SU-DHL-6 (cell line): ENCODE measurements around the gene POPDC2.

ENCODE experiments used
- H2AFZ ChIP-seq: fragments of 200-600 bp; sonication (generic); 2 replicates; pipeline ENCODE4 v1.6.1; 2014; ENCODE audit warnings: low read depth, mild to moderate bottlenecking, moderate library complexity, mixed read lengths, antibody characterized with exemption, low read length; ENCODE audit not compliant: severe bottlenecking
- H3F3A ChIP-seq: fragments of 200-600 bp; shearing (Covaris generic); 2 replicates; pipeline ENCODE4 v1.6.0; 2016; ENCODE audit warnings: antibody characterized with exemption, mild to moderate bottlenecking; ENCODE audit not compliant: insufficient read depth
- H3K27ac ChIP-seq: fragments of 200-600 bp; sonication (generic); 2 replicates; pipeline ENCODE4 v1.5.1; 2016; ENCODE audit warnings: low read depth, mild to moderate bottlenecking, low read length, moderate library complexity, mixed read lengths
- H3K27me3 ChIP-seq: fragments of 200-600 bp; sonication (generic), shearing (Covaris generic); 2 replicates; pipeline ENCODE4 v1.6.0; 2014; ENCODE audit warnings: mild to moderate bottlenecking, low read length
- H3K36me3 ChIP-seq: fragments of 200-600 bp; sonication (generic); 2 replicates; pipeline ENCODE4 v1.6.1; 2014; ENCODE audit warnings: mild to moderate bottlenecking, low read length, mixed read lengths
- H3K4me2 ChIP-seq: fragments of 300-600, 200-600 bp; shearing (Covaris generic), sonication (generic); 2 replicates; pipeline ENCODE4 v1.6.0; 2014; ENCODE audit warnings: low read length, low read depth, mild to moderate bottlenecking; ENCODE audit not compliant: poor library complexity, severe bottlenecking
- H3K4me3 ChIP-seq: fragments of 200-600 bp; sonication (generic); 2 replicates; pipeline ENCODE4 v1.5.1; 2014; ENCODE audit warnings: antibody characterized with exemption, low read length, mild to moderate bottlenecking, mixed read lengths; ENCODE audit not compliant: insufficient read depth, poor library complexity, severe bottlenecking
- H3K79me2 ChIP-seq: fragments of 200-600 bp; sonication (generic); 2 replicates; pipeline ENCODE4 v1.6.1; 2014; ENCODE audit warnings: mild to moderate bottlenecking, low read length, moderate library complexity; ENCODE audit not compliant: insufficient read depth
- H3K9ac ChIP-seq: fragments of 200-600 bp; sonication (generic); 2 replicates; pipeline ENCODE4 v1.7.0; 2014; ENCODE audit warnings: mild to moderate bottlenecking, low read length
- H3K9me2 ChIP-seq: fragments of 200-600 bp; sonication (generic); replicated peaks from 2 replicates; pipeline ENCODE4 v1.6.1; 2014; ENCODE audit warnings: low read length; ENCODE audit not compliant: insufficient read depth
- H3K9me3 ChIP-seq: fragments of 200-600 bp; sonication (generic); 2 replicates; pipeline ENCODE4 v1.6.1; 2014; ENCODE audit warnings: low read length, mixed read lengths; ENCODE audit not compliant: insufficient read depth
- H4K20me1 ChIP-seq: fragments of 200-600 bp; sonication (generic); 2 replicates; pipeline ENCODE4 v1.6.1; 2014; ENCODE audit warnings: low read depth, mild to moderate bottlenecking, antibody characterized with exemption, low read length, moderate library complexity, mixed read lengths
- CTCF ChIP-seq: fragments of 200-600 bp; sonication (generic); IDR thresholded peaks from one replicate; pipeline ENCODE4 v1.5.1; 2017; ENCODE audit warnings: antibody characterized with exemption, mild to moderate bottlenecking, low read length, moderate library complexity; ENCODE audit not compliant: insufficient read depth, poor library complexity, severe bottlenecking
- EZH2phosphoT487 ChIP-seq: fragments of 200-600 bp; sonication (generic), shearing (Covaris generic); conservative IDR thresholded peaks from 2 replicates; pipeline ENCODE4 v1.6.1; 2018; ENCODE audit warnings: mild to moderate bottlenecking, antibody characterized with exemption, low read length, moderate library complexity, mixed read lengths

The POPDC2 gene

GRCh38 chr3:119611664-119612063 is 48.7 kb downstream of the POPDC2 start:
- Histone ChIP-seq H2AFZ (no peak overlapping the region), H3K79me2 (no peaks in the 10 kb centered on the region), H3K36me3 (no peaks in the 10 kb centered on the region), H3K9me3 (no peaks in the 10 kb centered on the region), H3K4me3 (no peak overlapping the region), H3K9me2 (no peaks in the 10 kb centered on the region), H3K9ac (no peak overlapping the region), H3K4me2 (no peak overlapping the region), H3K27ac (no peak overlapping the region), H3F3A (no peaks in the 10 kb centered on the region), H4K20me1 (no peaks in the 10 kb centered on the region), H3K27me3 (no peaks in the 10 kb centered on the region)
- TF ChIP-seq CTCF (no peak), EZH2phosphoT487 (no peak)

GRCh38 chr3:119609301-119609700 is 51.1 kb downstream of the POPDC2 start:
- Histone ChIP-seq H3K9me2 (no peaks in the 10 kb centered on the region), H3K9ac (no peak overlapping the region), H3K36me3 (no peaks in the 10 kb centered on the region), H4K20me1 (no peaks in the 10 kb centered on the region), H3K27ac (no peak overlapping the region), H2AFZ (no peak overlapping the region), H3K4me3 (no peak overlapping the region), H3K4me2 (no peak overlapping the region), H3K79me2 (no peaks in the 10 kb centered on the region), H3F3A (no peaks in the 10 kb centered on the region), H3K9me3 (no peaks in the 10 kb centered on the region), H3K27me3 (no peaks in the 10 kb centered on the region)
- TF ChIP-seq CTCF (no peak), EZH2phosphoT487 (no peak)

GRCh38 chr3:119608405-119609000 is 51.9 kb downstream of the POPDC2 start:
- Histone ChIP-seq H3K9me3 (no peaks in the 10 kb centered on the region), H4K20me1 (no peaks in the 10 kb centered on the region), H3F3A (no peaks in the 10 kb centered on the region)

More at GRCh38 chr3:119608405-119609000, 51.9 kb downstream of the POPDC2 start:
- Histone ChIP-seq H2AFZ (no peak overlapping the region), H3K27me3 (no peaks in the 10 kb centered on the region), H3K36me3 (no peaks in the 10 kb centered on the region), H3K27ac (no peak overlapping the region), H3K9ac (no peak overlapping the region), H3K4me2 (no peak overlapping the region), H3K79me2 (no peaks in the 10 kb centered on the region), H3K4me3 (no peak overlapping the region), H3K9me2 (no peaks in the 10 kb centered on the region)
- TF ChIP-seq CTCF, result no peak
- TF ChIP-seq EZH2phosphoT487, result no peak
